GM12878 (cell line): ENCODE data around the gene KRT71.

Experiments
- CEBPB ChIP-seq, 2 experiments: fragments of 150-350 bp in 1 of 2; IDR thresholded peaks; 2 replicates each; pipeline ENCODE4 v1.6.1; 2012 to 2014; ENCODE audit warnings: low read depth in 2 of 2, low read length in 2 of 2, borderline replicate concordance in 1 of 2, inconsistent platforms in 1 of 2
- CTCF ChIP-seq, 3 experiments: IDR thresholded peaks in 2 of 3; conservative IDR thresholded peaks in 1 of 3; 2 replicates each; pipeline ENCODE4 v1.5.1; 2011; ENCODE audit warnings: low read depth in 3 of 3, low read length in 3 of 3, mild to moderate bottlenecking in 3 of 3, control low read depth in 2 of 3, moderate library complexity in 2 of 3, inconsistent platforms in 1 of 3, mixed read lengths in 1 of 3; ENCODE audit not compliant: control insufficient read depth in 2 of 3, insufficient read depth in 1 of 3; ENCODE audit errors: extremely low read depth in 1 of 3
- E4F1 ChIP-seq: fragments of 450-650 bp; IDR thresholded peaks from 2 replicates; pipeline ENCODE4 v1.6.1; 2018; ENCODE audit warnings: borderline replicate concordance, mild to moderate bottlenecking; ENCODE audit not compliant: partially characterized antibody
- FOXM1 ChIP-seq: IDR thresholded peaks from 2 replicates; pipeline ENCODE4 v1.6.1; 2012; ENCODE audit warnings: low read depth, mild to moderate bottlenecking, inconsistent platforms, low read length, moderate library complexity
- HDAC2 ChIP-seq: fragments of 200-600 bp; sonication (generic); IDR thresholded peaks from 2 replicates; pipeline ENCODE4 v1.6.1; 2017
- MEF2A ChIP-seq: IDR thresholded peaks from 2 replicates; pipeline ENCODE4 v1.6.1; 2011; ENCODE audit warnings: low read depth, mild to moderate bottlenecking, low read length, moderate library complexity; ENCODE audit not compliant: insufficient read depth
- NR2C1 ChIP-seq: fragments of 450-650 bp; IDR thresholded peaks from 2 replicates; pipeline ENCODE4 v1.6.1; 2017; ENCODE audit warnings: antibody characterized with exemption, mild to moderate bottlenecking, moderate library complexity
- POLR2A ChIP-seq: IDR thresholded peaks from 2 replicates; pipeline ENCODE4 v1.6.1; 2011; ENCODE audit warnings: low read depth, mild to moderate bottlenecking, low read length
- RFX5 ChIP-seq: IDR thresholded peaks from 2 replicates; pipeline ENCODE4 v1.6.1; 2011; ENCODE audit warnings: low read depth, low read length, improper control_type of control experiment
- SREBF2 ChIP-seq: IDR thresholded peaks from 2 replicates; pipeline ENCODE4 v1.6.1; 2012; ENCODE audit warnings: mild to moderate bottlenecking, low read length
- STAT3 ChIP-seq: IDR thresholded peaks from 2 replicates; pipeline ENCODE4 v1.6.1; 2011; ENCODE audit warnings: low read depth, low read length, improper control_type of control experiment
- TARDBP ChIP-seq: IDR thresholded peaks from 2 replicates; pipeline ENCODE4 v1.6.1; 2016; ENCODE audit warnings: borderline replicate concordance
- TCF12 ChIP-seq: IDR thresholded peaks from 2 replicates; pipeline ENCODE4 v1.6.1; 2011; ENCODE audit warnings: low read depth, mild to moderate bottlenecking, low read length
- ZNF592 ChIP-seq: fragments of 450-650 bp; IDR thresholded peaks from 2 replicates; pipeline ENCODE4 v1.6.1; 2017; ENCODE audit warnings: mild to moderate bottlenecking, moderate library complexity

GRCh38 chr12:52581066-52581465 is 28.1 kb upstream of the KRT71 start:
- TF ChIP-seq RFX5 (no peak), TARDBP (no peak), E4F1 (no peak), HDAC2 (no peak), CTCF (IDR thresholded peaks at IDR 0.05 in 2 of 3, conservative IDR thresholded peaks at IDR 0.05 in 1 of 3; ENCODE audit: control insufficient read depth in 2 of 3, extremely low read depth in 1 of 3, insufficient read depth in 1 of 3, low read depth in 3 of 3, low read length in 3 of 3) (no peak), SREBF2 (no peak), POLR2A (no peak), NR2C1 (no peak), TCF12 (no peak), CEBPB (IDR thresholded peaks at IDR 0.05; ENCODE audit: borderline replicate concordance in 1 of 2, low read depth in 2 of 2, low read length in 2 of 2) (no peak), MEF2A (no peak), FOXM1 (no peak), STAT3 (no peak), ZNF592 (no peak)
